K562 (cell line): ENCODE data around the gene CTAG2. TPM values are rescaled to one million over a fixed set of nuclear protein-coding genes. Genes with fewer than 3 reads are reported as not detected.

Source experiments
- ATAC-seq: fragments of 200-7000 bp; cut with Tn5 transposase; 3 replicates; pipeline ENCODE4 v1.9.1; 2020; ENCODE audit warnings: moderate library complexity
- BruUV-seq: library from RNA; stranded (reverse); fragments of 400-500 nt; replicated peaks from 2 replicates; lab custom pipeline; 2021; lab: Mats Ljungman, UMichigan
- CTCF ChIA-PET: fragments of 300-600 bp; formaldehyde crosslinking; extraction: SDS; loops from one replicate; lab custom pipeline; 2021; ENCODE audit warnings: low intra/inter-chr PET ratio; lab: Yijun Ruan, JAX
- POLR2A ChIA-PET: fragments of 300-600, 350-650 bp; sonication (Branson Sonifier 250); formaldehyde crosslinking; extraction: SDS; loops from one replicate; lab custom pipeline; 2021; ENCODE audit warnings: antibody characterized with exemption, inconsistent platforms; lab: Yijun Ruan, JAX
- DNase-seq, 4 experiments: peaks; one replicate each; pipeline versions ENCODE4 v3.0.0 to v3.0.0-alpha.2; 2011 to 2018; ENCODE audit warnings: low spot score in 3 of 4, mixed read lengths in 3 of 4; ENCODE audit errors: extremely low read depth in 1 of 4
- FAIRE-seq: peaks from 2 replicates; lab custom pipeline; 2011; peaks lifted over from hg19 to GRCh38; lab: Jason Lieb, UNC
- H2AFZ ChIP-seq: 2 replicates; pipeline ENCODE4 v1.6.0; 2011; ENCODE audit warnings: low read depth, low read length, control low read depth, inconsistent platforms
- H3K27ac ChIP-seq: fragments of 200-600 bp; 3 replicates; pipeline ENCODE4 v1.8.0; 2011; ENCODE audit warnings: low read depth, mild to moderate bottlenecking, control low read depth, inconsistent platforms, low read length, moderate library complexity, mixed read lengths; ENCODE audit errors: extremely low read depth
- H3K27me3 ChIP-seq, 2 experiments: fragments of 300-600 bp in 1 of 2; 2 replicates in 1 of 2; 3 replicates in 1 of 2; pipeline versions ENCODE4 v1.6.0 to v1.8.0; 2011; ENCODE audit warnings: inconsistent platforms in 2 of 2, low read length in 2 of 2, mild to moderate bottlenecking in 1 of 2, mixed read lengths in 1 of 2, moderate library complexity in 1 of 2; ENCODE audit not compliant: control insufficient read depth in 2 of 2, insufficient read depth in 2 of 2
- H3K36me3 ChIP-seq: fragments of 300-600 bp; 3 replicates; pipeline ENCODE4 v1.8.0; 2011; ENCODE audit warnings: mild to moderate bottlenecking, low read length, inconsistent platforms; ENCODE audit not compliant: control insufficient read depth, insufficient read depth
- H3K4me1 ChIP-seq, 2 experiments: fragments of 200-600 bp in 1 of 2; replicated peaks in 1 of 2; 2 replicates in 1 of 2; 3 replicates in 1 of 2; pipeline versions ENCODE4 v1.5.1 to v1.8.0; 2011; ENCODE audit warnings: inconsistent platforms in 2 of 2, low read length in 2 of 2, mild to moderate bottlenecking in 1 of 2, mixed read lengths in 1 of 2, moderate library complexity in 1 of 2; ENCODE audit not compliant: control insufficient read depth in 2 of 2, insufficient read depth in 2 of 2
- H3K4me2 ChIP-seq: 2 replicates; pipeline ENCODE4 v1.6.1; 2011; ENCODE audit warnings: low read length, control low read depth, inconsistent platforms, mixed read lengths; ENCODE audit not compliant: insufficient read depth
- H3K4me3 ChIP-seq: fragments of 200-600 bp; sonication (generic), shearing (Covaris generic); 2 replicates; pipeline ENCODE4 v1.5.1; 2016; ENCODE audit warnings: control low read depth, inconsistent platforms
- H3K79me2 ChIP-seq: fragments of 200-600 bp; 3 replicates; pipeline ENCODE4 v1.8.0; 2011; ENCODE audit warnings: low read length, inconsistent platforms; ENCODE audit not compliant: control insufficient read depth, insufficient read depth
- H3K9ac ChIP-seq, 2 experiments: 2 replicates each; pipeline versions ENCODE4 v1.6.0 to v1.6.1; 2011; ENCODE audit warnings: low read depth in 2 of 2, low read length in 2 of 2, control low read depth in 1 of 2, inconsistent platforms in 1 of 2, mild to moderate bottlenecking in 1 of 2, mixed read lengths in 1 of 2; ENCODE audit not compliant: insufficient read depth in 1 of 2
- H3K9me1 ChIP-seq: one replicate; pipeline ENCODE4 v1.6.0; 2011; ENCODE audit warnings: inconsistent platforms, mild to moderate bottlenecking, low read length, moderate library complexity; ENCODE audit not compliant: control insufficient read depth, insufficient read depth
- H3K9me3 ChIP-seq: replicated peaks from 2 replicates; pipeline ENCODE4 v1.5.1; 2011; ENCODE audit warnings: low read depth, low read length, inconsistent platforms; ENCODE audit not compliant: control insufficient read depth, insufficient read depth
- H4K20me1 ChIP-seq: replicated peaks from 2 replicates; pipeline ENCODE4 v1.6.1; 2011; ENCODE audit warnings: low read length, inconsistent platforms, mixed read lengths; ENCODE audit not compliant: control insufficient read depth, insufficient read depth
- CEBPG ChIP-seq, 3 experiments: fragments of 200-800 bp in 1 of 3; sonication (Bioruptor generic) in 1 of 3; sonication (generic) in 1 of 3; formaldehyde crosslinking in 1 of 3; IDR thresholded peaks in 2 of 3; conservative IDR thresholded peaks in 1 of 3; 2 replicates each; pipeline versions ENCODE4 v1.6.1 to v1.8.0; 2016 to 2022; ENCODE audit warnings: missing compliant biosample characterization in 2 of 3, missing genetic modification characterization in 2 of 3, mild to moderate bottlenecking in 1 of 3, missing genetic modification reagents in 1 of 3
- IFI16 ChIP-seq: fragments of 250-450 bp; sonication (Bioruptor Pico); IDR thresholded peaks from 2 replicates; pipeline ENCODE4 v2.1.2; 2022; ENCODE audit warnings: mild to moderate bottlenecking, inconsistent platforms
- WGBS: fragments of 100-300 bp; shearing (Covaris generic); methylation state at CpG from one replicate; pipeline ENCODE4 v1.1.6; 2016; ENCODE audit warnings: low coverage, mixed read lengths; ENCODE audit not compliant: insufficient coverage; ENCODE audit errors: missing lambda C conversion rate; 5-methylcytosine and 5-hydroxymethylcytosine counted together
- in situ Hi-C: fragments of 300-500 bp; cut with MboI; formaldehyde crosslinking; loops from 4 replicates; pipeline ENCODE4 v1.15.0; 2018; ENCODE audit warnings: inconsistent platforms, mixed read lengths
- intact Hi-C: fragments of 100-400 bp; cut with micrococcal nuclease; formaldehyde crosslinking; loops from 2 replicates; pipeline ENCODE4 v1.14.2; 2022
- polyA plus RNA-seq, 8 experiments: library from polyadenylated mRNA; depleted of rRNA in 4 of 8; stranded (reverse) in 5 of 8; unstranded in 3 of 8; fragments of >200 nt; fragmentation: Nextera tagmentation in 2 of 8; fragmentation: Illumina TruSeq in 1 of 8; extraction: Ambion mirVana in 2 of 8; extraction: Trizol in 1 of 8; gene quantifications; 2 replicates each; pipeline versions ENCODE4 v1.2.1 to v1.2.3, GENCODE V29; 2011 to 2014; ENCODE audit warnings: inconsistent platforms in 1 of 8, missing spikeins in 1 of 8
- total RNA-seq, 7 experiments: library from RNA; depleted of rRNA in 6 of 7; stranded (reverse); fragments of >200 nt in 6 of 7; fragmentation: Illumina TruSeq in 2 of 7; extraction: Trizol in 2 of 7; gene quantifications; 2 replicates each; pipeline versions ENCODE4 v1.2.1 to v1.2.3, GENCODE V29; 2011 to 2021; ENCODE audit warnings: low replicate concordance in 1 of 7
- TF ChIP-seq, protein P1 (sequence below): sonication (generic); formaldehyde crosslinking; IDR thresholded peaks from 2 replicates; pipeline ENCODE4 v1.8.1; 2023; ENCODE audit warnings: mild to moderate bottlenecking, missing genetic modification reagents, moderate library complexity

CTAG2 gene
- total and polyA plus RNA-seq, 9 of the 15 experiments (the other 6 are each of a cell fraction or from before 2014, with no cell fraction given), result 1.7 to 63.0 (median 18.8) TPM

DNA sequence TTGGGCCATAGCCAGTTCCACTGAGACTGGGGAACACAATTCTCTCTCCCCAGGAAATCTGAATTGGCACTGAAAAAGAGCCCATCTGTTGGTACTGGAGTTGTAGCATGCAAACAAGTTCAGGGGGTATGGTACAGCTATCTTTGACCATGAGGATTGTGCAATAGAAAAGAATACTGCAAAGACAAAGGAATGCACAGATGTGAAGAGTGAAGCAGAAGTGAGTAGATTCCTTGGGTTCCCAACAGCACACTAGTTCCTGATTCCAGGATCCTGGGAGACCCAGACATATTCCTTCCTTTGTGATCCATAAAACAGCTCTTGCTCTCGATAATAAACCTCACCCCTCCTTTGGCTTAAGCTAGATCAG lies 43.3 kb upstream of the CTAG2 start:
- Histone ChIP-seq H2AFZ (no peak overlapping the region), H3K9me3 (no peaks in the 10 kb centered on the region), H3K4me3 (no peak overlapping the region), H3K9ac (no peak overlapping the region), H3K4me1 (no peaks in the 10 kb centered on the region), H4K20me1 (no peaks in the 10 kb centered on the region), H3K9me1 (no peaks in the 10 kb centered on the region), H3K4me2 (no peak overlapping the region), H3K36me3 (peaks cover 71% of the 10 kb centered on the region), H3K79me2 (no peaks in the 10 kb centered on the region), H3K27me3 (no peaks in the 10 kb centered on the region), H3K27ac (no peak overlapping the region)
- ChIA-PET POLR2A (interaction anchor here (0.9 kb wide), 1 partner anchor 8 kb away, joined by 3 read pairs; no protein-coding TSS in a partner anchor), CTCF (no interaction called here)
- BruUV-seq, result no TSS peak
- ATAC-seq (no peak), FAIRE-seq (no peak), DNase-seq (no peak)
- intact Hi-C loops (no loop called here), in situ Hi-C loops (loop anchor here (25.0 kb wide), 1 partner anchor 791 kb away; no protein-coding TSS in a partner anchor)
- no peak for TF ChIP-seq CEBPG (CRISPR knock-in tag; IDR thresholded peaks at IDR 0.05)
- TF ChIP-seq CEBPG (tag; conservative IDR thresholded peaks at IDR 0.05 in 1 of 2, IDR thresholded peaks at IDR 0.05 in 1 of 2), result 0 out of 4 replicates have a peak, but pooled peaks of 1 of the 2 experiments have one; percentile 25
- TF ChIP-seq IFI16, result no peak
- TF ChIP-seq, protein P1, sequence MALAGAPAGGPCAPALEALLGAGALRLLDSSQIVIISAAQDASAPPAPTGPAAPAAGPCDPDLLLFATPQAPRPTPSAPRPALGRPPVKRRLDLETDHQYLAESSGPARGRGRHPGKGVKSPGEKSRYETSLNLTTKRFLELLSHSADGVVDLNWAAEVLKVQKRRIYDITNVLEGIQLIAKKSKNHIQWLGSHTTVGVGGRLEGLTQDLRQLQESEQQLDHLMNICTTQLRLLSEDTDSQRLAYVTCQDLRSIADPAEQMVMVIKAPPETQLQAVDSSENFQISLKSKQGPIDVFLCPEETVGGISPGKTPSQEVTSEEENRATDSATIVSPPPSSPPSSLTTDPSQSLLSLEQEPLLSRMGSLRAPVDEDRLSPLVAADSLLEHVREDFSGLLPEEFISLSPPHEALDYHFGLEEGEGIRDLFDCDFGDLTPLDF (CRISPR knock-in tag), result no peak
- TF ChIP-seq, all 486 proteins: peak for 1
- 83% methylated on average over 1 of the region's 1 CpG for WGBS
